GM21390 (cell line): ENCODE results near the gene BICRAL.
"Not testable (repeated sequence)": the region's sequence is repeated elsewhere in the genome, so short reads cannot be mapped to it uniquely, and the experiment has no call there.

Experiments used
- ATAC-seq: cut with Tn5 transposase; IDR thresholded peaks from one replicate; pipeline ENCODE4 v1.9.1; 2021; ENCODE audit not compliant: unreplicated experiment

Gene BICRAL

GRCh38 chr6:42781796-42782688, at the start of gene BICRAL:
Gene BICRAL, plus strand, starts transcription at chr6:42782052. Its CDS starts 39,971 bp downstream, at chr6:42822023.
- no peak for ATAC-seq

- ATAC-seq, result not testable (repeated sequence)
Observed at GRCh38 chr6:42733867-42734481, 47.9 kb upstream of the BICRAL start.

GRCh38 chr6:42735976-42736375, 45.9 kb upstream of the BICRAL start:
- ATAC-seq, result no peak

- ATAC-seq, result no peak
Observed at GRCh38 chr6:42740725-42741124, 41.1 kb upstream of the BICRAL start.

- ATAC-seq, result no peak
Observed at GRCh38 chr6:42742116-42742894, 39.5 kb upstream of the BICRAL start.

DNA sequence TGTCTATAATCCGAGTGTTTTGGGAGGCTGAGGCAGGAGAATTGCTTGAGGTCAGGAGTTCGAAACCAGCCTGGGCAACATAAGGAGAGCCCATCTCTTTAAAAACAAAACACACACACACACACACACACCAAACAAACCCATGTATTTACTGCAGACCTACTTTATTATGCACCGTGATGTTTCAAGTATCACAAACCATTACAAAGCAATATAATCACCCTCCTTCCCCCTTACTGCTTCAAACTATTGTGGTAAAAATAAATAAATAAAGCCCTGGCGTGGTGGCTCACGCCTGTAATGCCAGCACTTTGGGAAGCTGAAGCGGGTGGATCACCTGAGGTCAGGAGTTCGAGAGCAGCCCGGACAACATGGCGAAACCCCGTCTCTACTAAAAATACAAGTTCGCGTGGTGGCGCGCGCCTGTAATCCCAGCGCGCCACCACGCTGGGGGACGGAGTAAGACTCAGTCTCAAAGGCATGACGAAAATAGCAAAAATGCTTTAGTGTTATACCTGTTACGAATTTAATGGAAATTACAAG, 37.4 kb upstream of the BICRAL start:
- ATAC-seq, result no peak

GRCh38 chr6:42745083-42745639, 36.7 kb upstream of the BICRAL start:
- ATAC-seq, result no peak

DNA sequence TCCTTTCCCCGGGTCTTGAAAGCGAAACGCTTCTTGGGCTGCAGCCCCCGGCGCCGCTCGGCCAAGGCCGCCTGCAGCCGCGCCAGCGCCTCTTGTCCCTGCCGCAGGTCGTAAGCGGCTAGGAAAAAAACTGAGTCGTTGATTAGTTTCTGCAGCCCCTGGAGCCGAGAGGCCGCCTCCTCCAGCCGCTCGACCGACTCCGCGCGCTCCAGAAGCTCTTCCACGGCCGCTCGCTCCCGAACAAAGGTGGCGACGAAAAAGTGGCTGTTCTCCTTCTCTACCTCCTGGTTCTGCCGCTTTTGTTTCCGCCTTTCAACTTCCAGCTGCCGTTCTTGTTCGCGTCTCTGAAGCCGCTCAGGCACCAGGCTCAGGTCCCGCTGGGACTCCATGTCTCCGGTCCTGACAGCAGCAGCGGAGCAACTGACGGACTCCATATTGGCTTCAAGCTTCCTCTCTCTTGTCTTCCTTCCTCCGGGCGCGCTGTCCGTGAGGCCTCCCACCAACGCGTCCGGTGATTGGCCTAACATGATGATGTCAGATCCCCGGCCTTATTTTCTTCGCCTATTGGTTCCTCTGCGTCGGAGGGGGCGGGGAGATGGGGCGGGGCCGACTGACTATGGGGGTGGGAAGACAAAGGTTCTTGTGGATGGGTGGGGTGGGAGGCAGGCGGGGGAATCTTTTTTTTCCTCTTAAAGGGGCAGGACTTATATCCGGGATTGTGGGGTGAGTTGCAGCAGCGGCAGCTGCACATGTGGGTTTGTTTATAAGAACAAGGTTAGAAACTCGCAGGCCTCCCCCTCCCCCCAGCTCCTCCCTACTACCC, 36.0 kb upstream of the BICRAL start, which contains the start of gene TBCC:
Gene TBCC (minus strand): TSS at position 464 of the 823 bp plus-strand sequence. CDS start 30 bp downstream, at position 434.
- ATAC-seq, result peak; percentile 74

DNA sequence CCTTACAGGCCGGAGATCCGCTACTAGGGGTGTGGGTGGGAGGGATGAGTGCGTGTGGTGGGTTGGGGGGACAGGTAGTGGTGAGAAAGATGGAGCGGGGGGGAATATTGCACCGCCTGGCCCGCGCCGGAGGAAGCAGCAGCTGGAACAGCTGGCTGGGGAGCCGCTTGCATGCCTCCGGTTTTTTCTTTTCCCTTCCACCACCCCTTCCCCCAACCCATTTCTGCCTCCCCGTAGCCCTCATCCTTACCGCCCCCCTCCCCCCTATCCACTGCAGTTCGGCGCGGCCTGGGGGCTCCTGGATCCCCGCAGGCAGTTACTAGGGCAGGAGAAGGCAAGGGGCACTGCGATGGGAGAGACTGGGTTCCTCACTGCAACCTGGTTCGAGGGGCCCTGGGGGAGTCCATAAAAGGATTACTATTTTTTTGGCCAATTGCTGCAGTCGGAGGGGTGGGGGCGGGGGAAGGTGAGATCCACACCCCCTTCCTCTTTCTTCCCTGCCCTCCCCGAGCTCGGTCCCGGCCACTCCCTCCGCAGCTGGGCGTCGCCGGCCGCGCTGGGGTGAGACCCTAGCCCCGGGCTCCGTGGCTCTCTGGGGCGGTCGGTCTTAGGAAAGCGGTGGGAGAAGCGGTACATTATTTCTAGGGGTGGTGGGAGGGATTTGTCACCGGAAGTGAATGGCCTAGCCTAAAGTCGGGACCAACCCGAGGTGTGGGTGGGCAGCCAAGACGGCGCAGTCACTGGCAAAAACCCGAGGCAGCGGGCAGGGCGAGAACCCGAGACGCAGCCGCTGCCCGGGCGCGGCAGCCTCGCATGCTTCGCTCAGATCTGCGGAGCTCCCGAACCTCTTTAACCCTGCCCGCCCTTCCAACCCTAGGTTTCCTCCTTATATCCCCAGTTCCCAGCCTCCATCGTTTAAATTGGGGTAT, 35.1 kb upstream of the BICRAL start:
- peak; percentile 57 for ATAC-seq

DNA sequence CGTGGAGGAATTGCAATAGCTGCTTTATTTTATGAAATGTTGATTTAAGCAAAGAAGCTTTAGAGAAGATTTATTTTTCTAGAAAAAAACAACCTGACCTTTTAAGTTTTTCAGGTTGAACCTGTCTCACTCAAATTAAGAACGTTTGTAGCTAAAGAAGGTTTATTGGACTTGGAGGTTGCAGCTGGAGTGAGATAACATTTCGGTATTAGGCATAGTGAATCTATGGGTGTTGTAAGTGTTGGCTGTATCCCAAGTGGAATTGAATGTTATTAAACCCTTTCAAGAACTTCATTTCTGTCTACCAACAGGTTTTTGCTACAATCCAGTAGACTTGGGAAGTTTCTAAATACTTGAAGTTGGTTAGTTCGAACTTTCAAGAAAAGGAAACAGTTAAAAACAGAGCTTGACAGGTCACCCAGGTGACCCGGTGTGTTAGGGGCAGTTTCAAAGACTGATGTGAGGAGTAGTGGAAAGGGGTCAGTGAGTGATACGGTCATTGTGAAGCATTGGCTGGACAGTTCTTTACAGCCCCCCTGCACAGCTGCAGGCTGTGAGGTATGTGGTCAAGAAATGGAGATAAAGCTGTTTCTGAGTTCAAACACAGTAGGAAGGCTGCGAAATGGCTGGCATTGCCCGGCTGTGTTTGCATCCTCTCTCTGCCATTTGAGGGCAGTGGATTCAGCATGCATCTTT, 33.5 kb upstream of the BICRAL start:
- ATAC-seq, result no peak

DNA sequence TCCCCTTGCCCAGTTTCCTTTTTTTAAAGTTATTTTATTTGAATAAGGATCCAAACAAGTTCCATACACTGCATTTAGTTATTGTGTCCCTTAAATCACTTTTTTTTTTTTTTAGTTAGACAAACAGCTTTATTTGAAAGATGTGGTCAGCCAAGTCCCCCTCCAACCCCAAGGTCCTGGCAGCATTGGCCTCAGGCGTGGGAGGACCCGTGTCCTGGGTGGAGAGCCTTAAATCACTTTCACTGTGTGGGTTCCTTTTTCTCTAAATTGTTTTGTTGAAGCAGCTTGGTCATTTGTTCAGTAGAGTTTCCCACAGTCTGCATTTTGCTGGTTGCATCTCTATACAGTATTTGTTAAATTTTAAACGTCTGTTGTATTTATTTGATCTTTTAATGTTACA, 30.8 kb upstream of the BICRAL start:
- ATAC-seq, result no peak

GRCh38 chr6:42754759-42755158, 27.1 kb upstream of the BICRAL start:
- no peak for ATAC-seq

DNA sequence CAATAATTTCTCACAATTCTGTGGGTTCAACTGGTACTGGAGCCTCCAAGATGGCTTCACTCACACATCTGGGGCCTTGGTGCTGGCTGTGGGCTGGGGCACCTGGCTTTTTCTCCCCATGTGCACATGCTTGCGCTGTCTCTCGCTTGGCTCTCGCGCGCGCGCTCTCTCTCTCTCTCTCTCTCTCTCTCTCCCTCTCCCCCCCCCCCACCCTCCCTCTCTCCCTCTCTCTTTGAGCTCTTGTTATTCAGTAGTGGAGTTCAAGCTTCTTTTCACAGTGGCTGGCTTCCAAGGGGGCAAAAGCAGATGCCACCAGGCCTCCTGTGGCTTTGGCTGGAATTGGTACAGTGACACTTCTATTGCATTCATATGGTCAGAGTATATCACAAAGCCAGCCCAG, 25.1 kb upstream of the BICRAL start:
- no peak for ATAC-seq

- ATAC-seq, result no peak
Observed at GRCh38 chr6:42758756-42759430, 23.0 kb upstream of the BICRAL start.

DNA sequence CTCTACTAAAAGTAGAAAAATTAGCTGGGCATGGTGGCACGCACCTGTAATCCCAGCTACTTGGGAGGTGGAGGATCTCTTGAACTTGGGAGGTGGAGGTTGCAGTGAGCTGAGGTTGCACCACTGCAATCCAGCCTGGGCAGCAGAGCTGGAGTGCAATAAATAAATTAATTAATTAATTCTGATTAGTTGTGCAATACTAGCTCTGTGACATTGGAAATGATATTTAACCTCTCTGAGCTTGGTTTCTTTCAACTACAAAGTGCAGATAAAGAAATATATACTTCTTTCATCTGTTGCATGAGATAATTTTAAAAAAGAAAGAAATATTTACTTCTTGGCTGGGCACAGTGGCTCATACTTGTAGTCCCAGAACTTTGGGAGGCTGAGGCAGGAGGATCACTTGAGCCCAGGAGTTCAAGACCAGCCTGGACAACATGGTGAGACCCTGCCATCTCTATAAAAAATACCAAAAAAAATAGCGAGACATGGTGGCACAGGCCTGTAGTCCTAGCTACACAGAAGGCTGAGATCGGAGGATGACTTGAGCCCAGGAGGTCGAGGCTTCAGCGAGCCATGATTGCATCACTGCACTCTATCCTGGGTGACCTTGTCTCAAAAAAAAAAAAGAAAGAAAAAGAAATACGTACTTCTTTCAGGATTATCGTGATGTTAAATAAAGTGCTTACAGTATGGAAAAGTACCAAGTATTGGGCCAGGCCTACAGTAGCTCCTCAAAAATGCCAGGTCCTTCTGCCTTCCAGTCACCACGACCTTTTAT, 20.4 kb upstream of the BICRAL start:
- no peak for ATAC-seq

DNA sequence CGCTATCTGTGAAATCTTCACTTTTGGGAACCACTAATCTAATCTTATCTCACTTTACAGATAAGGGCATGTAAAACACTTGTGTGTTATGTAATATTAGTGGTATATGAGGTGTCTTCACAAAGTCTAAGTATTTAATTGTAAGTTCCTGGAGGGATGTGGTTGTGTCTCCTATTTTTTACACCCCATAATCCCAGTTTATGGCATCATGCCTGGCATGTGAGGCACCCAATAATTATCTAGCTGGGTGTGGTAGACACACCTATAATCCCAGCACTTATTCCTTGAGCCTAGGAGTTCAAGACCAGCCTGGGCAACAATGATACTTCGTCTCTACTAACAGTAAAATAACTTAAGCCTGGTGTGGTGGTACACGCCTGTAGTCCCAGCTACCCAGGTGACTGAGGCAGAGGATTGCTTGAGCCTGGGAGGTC, 19.4 kb upstream of the BICRAL start:
- no peak for ATAC-seq

DNA sequence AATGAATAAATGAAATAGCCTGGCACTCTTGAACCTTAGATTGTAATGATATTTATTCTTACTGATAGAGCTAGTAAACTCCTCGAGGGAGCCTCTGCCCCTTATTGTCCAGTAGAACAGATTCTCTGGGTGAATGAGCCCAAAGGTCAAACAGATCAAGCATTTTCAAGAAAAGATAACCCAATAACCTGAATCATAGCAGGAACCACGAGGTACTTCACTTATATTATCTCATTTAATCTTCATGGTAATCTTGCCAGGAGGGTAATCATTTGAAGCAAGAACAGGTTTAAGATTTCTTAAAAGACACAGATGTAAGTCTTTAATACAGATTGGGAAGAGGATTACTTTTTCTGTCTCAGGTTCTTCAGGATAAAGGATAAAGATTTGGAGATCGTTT, 18.9 kb upstream of the BICRAL start:
- no peak for ATAC-seq
